DOHH2 (cell line): ENCODE data around the gene CDKAL1.

Experiments used
- CTCF ChIP-seq: fragments of 200-600 bp; sonication (generic); IDR thresholded peaks from one replicate; pipeline ENCODE4 v1.5.1; 2014; ENCODE audit warnings: antibody characterized with exemption, mild to moderate bottlenecking, low read depth, low read length; ENCODE audit not compliant: poor library complexity, severe bottlenecking
- EZH2phosphoT487 ChIP-seq: fragments of 200-600 bp; sonication (generic); IDR thresholded peaks from 2 replicates; pipeline ENCODE4 v1.6.1; 2017; ENCODE audit warnings: borderline replicate concordance, mild to moderate bottlenecking, antibody characterized with exemption, low read length, moderate library complexity, mixed read lengths

GRCh38 chr6:20691185-20691584 is 156.9 kb downstream of the CDKAL1 start:
- no peak for TF ChIP-seq CTCF
- no peak for TF ChIP-seq EZH2phosphoT487
